ENCODE measurements around the gene DGCR8.
A peak's percentile ranks its signal among the peaks of the same experiment; 100 is the strongest.

Gene DGCR8

GRCh38 chr22:20043057-20043996 is 36.7 kb upstream of the DGCR8 start:
- H3K4me1 Mint-ChIP-seq: peaks cover 11% of the 10 kb centered on the region
- no peaks in the 10 kb centered on the region for H3K9me3 Mint-ChIP-seq
- no peak overlapping the region for H3K4me3 Mint-ChIP-seq
- no peaks in the 10 kb centered on the region for H3K27me3 Mint-ChIP-seq
- no peak for DNase-seq (ENCODE audit: low spot score in 2 of 2)
- peaks cover 25% of the 10 kb centered on the region for H3K36me3 Mint-ChIP-seq
- ATAC-seq (ENCODE audit: low read depth): no peak
- H3K27ac Mint-ChIP-seq: no peak overlapping the region

DNA sequence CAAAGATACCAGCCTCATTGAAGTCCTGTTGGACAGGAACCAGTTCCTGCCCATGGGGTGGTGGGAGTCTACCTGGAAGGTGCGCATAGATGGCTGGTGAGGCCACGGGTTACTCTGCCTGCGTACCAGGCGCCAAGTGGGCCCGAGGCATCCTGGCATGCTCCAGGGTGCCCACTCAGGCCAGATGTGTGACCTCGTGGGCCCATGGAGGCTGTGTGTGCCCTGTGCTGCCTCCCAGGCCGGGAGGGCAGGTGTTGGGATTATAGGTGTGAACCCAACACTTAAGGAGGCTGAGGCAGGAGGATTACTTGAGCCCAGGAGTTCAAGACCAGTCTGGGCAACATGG is 36.1 kb upstream of the DGCR8 start:
- peaks cover 32% of the 10 kb centered on the region for H3K36me3 Mint-ChIP-seq

GRCh38 chr22:20044495-20045151 is 35.4 kb upstream of the DGCR8 start:
- Mint-ChIP-seq H3K4me3 (no peak overlapping the region), H3K27ac (peak overlapping the region; percentile 55), H3K4me1 (peaks cover 8% of the 10 kb centered on the region), H3K9me3 (no peaks in the 10 kb centered on the region), H3K36me3 (peaks cover 34% of the 10 kb centered on the region), H3K27me3 (no peaks in the 10 kb centered on the region)
- no peak for ATAC-seq (ENCODE audit: low read depth)
- no peak for DNase-seq (ENCODE audit: low spot score in 2 of 2)

More for the DNA sequence above, 36.1 kb upstream of the DGCR8 start:
- Mint-ChIP-seq H3K27ac (peak overlapping the region; percentile 55), H3K9me3 (no peaks in the 10 kb centered on the region), H3K4me1 (peaks cover 8% of the 10 kb centered on the region), H3K4me3 (no peak overlapping the region), H3K27me3 (no peaks in the 10 kb centered on the region)
- DNase-seq (ENCODE audit: low spot score in 2 of 2) (no peak), ATAC-seq (ENCODE audit: low read depth) (no peak)

DNA sequence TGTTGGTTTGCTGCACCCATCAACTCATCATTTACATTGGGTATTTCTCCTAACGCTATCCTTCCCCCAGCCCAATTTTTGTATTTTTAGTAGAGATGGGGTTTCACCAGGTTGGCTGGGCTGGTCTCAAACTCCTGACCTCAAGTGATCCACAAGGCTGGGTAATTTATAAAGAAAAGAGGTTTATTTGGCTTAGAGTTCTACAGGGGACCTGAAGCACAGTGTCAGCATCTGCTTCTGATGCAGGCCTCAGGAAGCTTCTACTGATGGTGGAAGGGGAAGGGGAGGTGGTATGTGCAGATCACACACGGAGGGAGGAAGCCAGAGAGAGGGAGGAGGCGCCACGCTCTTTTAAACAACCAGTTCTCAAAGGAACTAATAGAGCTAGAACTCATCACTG is 33.3 kb upstream of the DGCR8 start:
- no peaks in the 10 kb centered on the region for H3K27me3 Mint-ChIP-seq
- no peaks in the 10 kb centered on the region for H3K9me3 Mint-ChIP-seq
- peaks cover 8% of the 10 kb centered on the region for H3K4me1 Mint-ChIP-seq
- no peak overlapping the region for H3K4me3 Mint-ChIP-seq
- peaks cover 32% of the 10 kb centered on the region for H3K36me3 Mint-ChIP-seq
- DNase-seq (ENCODE audit: low spot score in 2 of 2): no peak
- ATAC-seq (ENCODE audit: low read depth): no peak
- H3K27ac Mint-ChIP-seq: no peak overlapping the region

- ATAC-seq (ENCODE audit: low read depth) (no peak), DNase-seq (ENCODE audit: low spot score in 2 of 2) (no peak)
- Mint-ChIP-seq H3K4me3 (no peak overlapping the region), H3K4me1 (no peaks in the 10 kb centered on the region), H3K9me3 (no peaks in the 10 kb centered on the region), H3K27me3 (no peaks in the 10 kb centered on the region), H3K36me3 (peaks cover 29% of the 10 kb centered on the region), H3K27ac (no peak overlapping the region)
Observed at GRCh38 chr22:20051927-20052308, 28.1 kb upstream of the DGCR8 start.

- no peaks in the 10 kb centered on the region for H3K27me3 Mint-ChIP-seq
- peaks cover 27% of the 10 kb centered on the region for H3K36me3 Mint-ChIP-seq
- no peak for ATAC-seq (ENCODE audit: low read depth)
- no peaks in the 10 kb centered on the region for H3K9me3 Mint-ChIP-seq
- no peaks in the 10 kb centered on the region for H3K4me1 Mint-ChIP-seq
- H3K4me3 Mint-ChIP-seq: no peak overlapping the region
- DNase-seq (ENCODE audit: low spot score in 2 of 2): no peak
- H3K27ac Mint-ChIP-seq: no peak overlapping the region
Observed at GRCh38 chr22:20052309-20053259, 27.5 kb upstream of the DGCR8 start.

DNA sequence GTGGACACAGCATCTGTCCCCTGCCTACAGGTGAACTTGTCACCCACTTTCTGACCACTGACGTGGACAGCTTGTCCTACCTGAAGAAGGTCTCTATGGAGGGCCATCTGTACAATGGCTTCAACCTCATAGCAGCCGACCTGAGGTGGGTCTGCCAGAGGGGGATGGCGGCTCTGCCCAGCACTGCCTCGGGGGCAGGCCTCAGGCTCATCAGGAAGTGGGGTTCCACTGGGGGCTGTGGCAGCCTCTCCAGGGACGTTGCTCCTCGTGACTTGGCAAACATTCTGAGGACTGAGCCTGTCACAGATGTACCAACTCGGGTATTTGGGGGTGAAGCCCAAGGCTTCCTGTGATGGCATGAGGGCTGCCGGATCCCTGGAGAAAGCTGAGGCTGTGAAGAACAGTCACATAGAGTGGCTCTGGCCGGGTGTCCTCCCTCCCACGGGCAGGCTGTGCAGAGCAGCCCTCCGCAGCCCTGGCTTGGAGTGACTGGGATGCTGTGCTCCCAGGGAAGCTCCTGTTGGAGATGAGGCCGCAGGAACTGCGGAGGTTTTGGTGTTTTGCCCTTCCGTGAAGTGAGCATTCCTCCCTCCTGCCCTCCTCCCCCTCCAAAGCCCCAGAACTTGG is 26.5 kb upstream of the DGCR8 start:
- H3K4me1 Mint-ChIP-seq: peaks cover under 1% of the 10 kb centered on the region
- no peaks in the 10 kb centered on the region for H3K27me3 Mint-ChIP-seq
- no peak overlapping the region for H3K27ac Mint-ChIP-seq
- H3K36me3 Mint-ChIP-seq: peaks cover 25% of the 10 kb centered on the region
- ATAC-seq (ENCODE audit: low read depth) (no peak), DNase-seq (ENCODE audit: low spot score in 2 of 2) (no peak)
- H3K4me3 Mint-ChIP-seq: no peak overlapping the region
- no peaks in the 10 kb centered on the region for H3K9me3 Mint-ChIP-seq

- ATAC-seq (ENCODE audit: low read depth): no peak
- Mint-ChIP-seq H3K4me3 (no peak overlapping the region), H3K27me3 (no peaks in the 10 kb centered on the region), H3K4me1 (peaks cover 4% of the 10 kb centered on the region), H3K9me3 (no peaks in the 10 kb centered on the region), H3K36me3 (peaks cover 23% of the 10 kb centered on the region), H3K27ac (no peak overlapping the region)
- DNase-seq (ENCODE audit: low spot score in 2 of 2): no peak
Observed at GRCh38 chr22:20054034-20054427, 26.0 kb upstream of the DGCR8 start.

DNA sequence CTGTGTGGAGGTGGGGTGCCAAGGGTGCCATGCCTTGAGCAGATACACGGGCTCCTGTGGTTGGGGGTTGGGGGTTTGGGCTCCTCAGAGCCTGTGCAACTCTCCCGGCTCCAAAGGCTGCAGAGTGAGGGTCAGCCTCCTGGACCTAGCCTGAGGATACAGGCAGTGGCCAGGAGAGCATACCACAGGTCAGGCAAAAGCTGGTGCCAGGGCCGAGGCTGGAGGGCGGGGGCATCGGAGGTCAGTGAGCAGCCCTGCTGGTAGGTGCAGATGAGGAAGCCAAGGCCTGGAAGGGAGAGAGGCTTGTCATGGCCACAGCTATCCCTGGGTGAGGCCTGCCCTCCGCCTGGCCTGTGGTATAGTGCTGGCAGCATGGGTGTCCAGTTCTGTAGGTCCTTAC is 25.6 kb upstream of the DGCR8 start:
- H3K9me3 Mint-ChIP-seq: no peaks in the 10 kb centered on the region
- H3K36me3 Mint-ChIP-seq: peaks cover 25% of the 10 kb centered on the region
- H3K4me1 Mint-ChIP-seq: peaks cover 4% of the 10 kb centered on the region
- H3K4me3 Mint-ChIP-seq: no peak overlapping the region
- H3K27me3 Mint-ChIP-seq: no peaks in the 10 kb centered on the region
- no peak overlapping the region for H3K27ac Mint-ChIP-seq
- no peak for ATAC-seq (ENCODE audit: low read depth)
- no peak for DNase-seq (ENCODE audit: low spot score in 2 of 2)

GRCh38 chr22:20055144-20055543 is 24.9 kb upstream of the DGCR8 start:
- ATAC-seq (ENCODE audit: low read depth): no peak
- DNase-seq (ENCODE audit: low spot score in 2 of 2): no peak
- Mint-ChIP-seq H3K9me3 (no peaks in the 10 kb centered on the region), H3K4me1 (peaks cover 6% of the 10 kb centered on the region), H3K4me3 (no peak overlapping the region), H3K27ac (no peak overlapping the region), H3K27me3 (no peaks in the 10 kb centered on the region), H3K36me3 (peaks cover 26% of the 10 kb centered on the region)

DNA sequence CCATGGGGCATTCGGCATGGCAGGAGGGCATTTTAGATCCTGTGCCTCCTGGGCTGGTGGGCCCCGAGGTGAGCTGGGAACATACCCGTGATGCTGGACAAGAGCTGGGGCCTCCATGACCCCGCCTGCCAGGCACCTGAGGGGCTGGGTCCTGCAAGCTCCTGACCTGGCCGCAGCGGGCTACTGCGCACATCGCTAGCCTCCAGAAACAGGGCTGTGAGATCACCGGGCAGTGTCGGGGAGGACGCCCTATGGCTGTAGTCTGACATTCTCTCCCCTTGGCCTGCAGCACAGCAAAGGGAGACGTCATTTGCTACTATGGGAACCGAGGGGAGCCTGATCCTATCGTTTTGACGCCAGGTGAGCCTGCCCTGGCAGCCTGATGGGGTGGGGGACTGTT is 24.4 kb upstream of the DGCR8 start:
- DNase-seq (ENCODE audit: low spot score in 2 of 2) (no peak), ATAC-seq (ENCODE audit: low read depth) (no peak)
- Mint-ChIP-seq H3K9me3 (no peaks in the 10 kb centered on the region), H3K27me3 (no peaks in the 10 kb centered on the region), H3K4me1 (peaks cover 6% of the 10 kb centered on the region), H3K4me3 (no peak overlapping the region), H3K27ac (no peak overlapping the region), H3K36me3 (peaks cover 24% of the 10 kb centered on the region)

DNA sequence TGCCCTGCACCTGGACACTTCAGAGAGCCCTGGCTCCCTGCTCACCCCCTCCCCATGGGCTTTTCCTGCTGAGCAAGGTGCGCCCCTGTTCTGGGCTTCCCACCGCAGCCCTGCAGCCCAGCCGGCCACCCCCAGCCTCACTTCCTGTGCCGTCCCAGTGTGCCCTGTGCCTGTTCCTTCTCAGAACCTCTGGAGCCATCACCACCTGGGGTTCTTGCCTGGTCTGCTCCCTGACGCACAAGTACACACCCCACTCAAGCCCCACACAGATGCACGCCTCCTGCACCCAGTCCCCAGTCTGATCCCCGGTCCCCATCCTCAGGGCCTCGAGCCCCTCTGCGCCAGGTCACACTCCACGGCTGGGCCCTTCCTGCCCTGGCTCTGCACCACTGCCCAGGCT is 23.9 kb upstream of the DGCR8 start:
- H3K4me1 Mint-ChIP-seq: peaks cover 6% of the 10 kb centered on the region
- no peaks in the 10 kb centered on the region for H3K9me3 Mint-ChIP-seq
- H3K27me3 Mint-ChIP-seq: no peaks in the 10 kb centered on the region
- H3K27ac Mint-ChIP-seq: no peak overlapping the region
- ATAC-seq (ENCODE audit: low read depth) (no peak), DNase-seq (ENCODE audit: low spot score in 2 of 2) (no peak)
- H3K36me3 Mint-ChIP-seq: peaks cover 25% of the 10 kb centered on the region
- no peak overlapping the region for H3K4me3 Mint-ChIP-seq

GRCh38 chr22:20056696-20057386 is 23.2 kb upstream of the DGCR8 start:
- Mint-ChIP-seq H3K27ac (no peak overlapping the region), H3K4me1 (peaks cover 6% of the 10 kb centered on the region), H3K9me3 (no peaks in the 10 kb centered on the region), H3K4me3 (no peak overlapping the region), H3K36me3 (peaks cover 29% of the 10 kb centered on the region), H3K27me3 (no peaks in the 10 kb centered on the region)
- ATAC-seq (ENCODE audit: low read depth) (no peak), DNase-seq (ENCODE audit: low spot score in 2 of 2) (no peak)

Measured in memory B cell (primary cell).